PC-3 (cell line): ENCODE data around the gene TUBGCP3. TPM values are rescaled to one million over a fixed set of nuclear protein-coding genes. Genes with fewer than 3 reads are reported as not detected.
"Not testable (repeated sequence)": the region's sequence is repeated elsewhere in the genome, so short reads cannot be mapped to it uniquely, and the experiment has no call there.

ENCODE experiments used
- ATAC-seq: fragments of 200-7000 bp; cut with Tn5 transposase; 2 replicates; pipeline ENCODE4 v1.9.1; 2020; ENCODE audit warnings: mild to moderate bottlenecking, moderate library complexity
- BruUV-seq: library from RNA; stranded (reverse); fragments of 400-500 nt; replicated peaks from 2 replicates; lab custom pipeline; 2021; lab: Mats Ljungman, UMichigan
- CTCF ChIA-PET: fragments of 300-600 bp; sonication (Branson Sonifier 250); formaldehyde crosslinking; loops from one replicate; lab custom pipeline; 2022; ENCODE audit warnings: antibody characterized with exemption; lab: Charles Lee
- POLR2A ChIA-PET: fragments of 300-600 bp; sonication (Branson Sonifier 250); formaldehyde crosslinking; loops from one replicate; lab custom pipeline; 2022; ENCODE audit warnings: antibody characterized with exemption; ENCODE audit not compliant: unreplicated experiment; lab: Charles Lee
- DNase-seq: peaks from one replicate; pipeline ENCODE4 v3.0.0-alpha.2; 2015
- H2AFZ ChIP-seq: fragments of 300-600 bp; sonication (generic); 2 replicates; pipeline ENCODE4 v1.6.0; 2016; ENCODE audit warnings: antibody characterized with exemption, low read length
- H3F3A ChIP-seq: fragments of 300-600 bp; sonication (generic); one replicate; pipeline ENCODE4 v1.6.0; 2017; ENCODE audit warnings: antibody characterized with exemption, low read length, control low read depth, mild to moderate bottlenecking; ENCODE audit not compliant: unreplicated experiment
- H3K27ac ChIP-seq: fragments of 300-600 bp; sonication (generic); 2 replicates; pipeline ENCODE4 v1.5.1; 2016; ENCODE audit warnings: mild to moderate bottlenecking, low read length
- H3K27me3 ChIP-seq: fragments of 300-600 bp; sonication (generic); 2 replicates; pipeline ENCODE4 v1.6.1; 2016; ENCODE audit warnings: low read length, mixed read lengths
- H3K36me3 ChIP-seq: fragments of 300-600 bp; sonication (generic); 2 replicates; pipeline ENCODE4 v1.6.1; 2016; ENCODE audit warnings: low read depth, mixed run types, low read length, mixed read lengths
- H3K4me1 ChIP-seq: fragments of 300-600 bp; sonication (generic); 2 replicates; pipeline ENCODE4 v1.5.1; 2016; ENCODE audit warnings: low read length; ENCODE audit not compliant: insufficient read depth
- H3K4me2 ChIP-seq: fragments of 300-600 bp; sonication (generic); 2 replicates; pipeline ENCODE4 v1.6.0; 2016; ENCODE audit warnings: low read length
- H3K4me3 ChIP-seq: fragments of 300-600 bp; sonication (generic); 2 replicates; pipeline ENCODE4 v1.5.1; 2016; ENCODE audit warnings: mild to moderate bottlenecking, low read length, mixed read lengths
- H3K79me2 ChIP-seq: fragments of 300-600 bp; sonication (generic); 2 replicates; pipeline ENCODE4 v1.6.1; 2017; ENCODE audit warnings: low read length, mixed read lengths
- H3K9ac ChIP-seq: fragments of 300-600 bp; sonication (generic); 2 replicates; pipeline ENCODE4 v1.6.0; 2016; ENCODE audit warnings: mild to moderate bottlenecking, low read length
- H3K9me2 ChIP-seq: fragments of 300-600 bp; sonication (generic); replicated peaks from 2 replicates; pipeline ENCODE4 v1.6.1; 2016; ENCODE audit warnings: mixed run types, low read length, mixed read lengths
- H3K9me3 ChIP-seq: fragments of 300-600 bp; sonication (generic); 2 replicates; pipeline ENCODE4 v1.6.1; 2016; ENCODE audit warnings: low read length, mixed read lengths
- H4K20me1 ChIP-seq: fragments of 300-600 bp; sonication (generic); 2 replicates; pipeline ENCODE4 v1.6.1; 2016; ENCODE audit warnings: low read length, mixed read lengths
- CTCF ChIP-seq: fragments of 300-600 bp; sonication (generic); conservative IDR thresholded peaks from 2 replicates; pipeline ENCODE4 v1.5.1; 2017; ENCODE audit warnings: antibody characterized with exemption, low read depth, mild to moderate bottlenecking, low read length
- EZH2 ChIP-seq: fragments of 300-600 bp; sonication (generic); IDR thresholded peaks from one replicate; pipeline ENCODE4 v1.6.1; 2017; ENCODE audit warnings: antibody characterized with exemption, mild to moderate bottlenecking, low read length; ENCODE audit not compliant: unreplicated experiment
- EZH2phosphoT487 ChIP-seq: fragments of 300-600 bp; sonication (generic); IDR thresholded peaks from 2 replicates; pipeline ENCODE4 v1.6.1; 2018; ENCODE audit warnings: mild to moderate bottlenecking, antibody characterized with exemption, low read length, borderline replicate concordance
- intact Hi-C: fragments of 100-400 bp; cut with micrococcal nuclease; formaldehyde crosslinking; loops from 2 replicates; pipeline ENCODE4 v1.9.0; 2023
- total RNA-seq: library from RNA; depleted of rRNA; stranded (reverse); fragments of >200 nt; gene quantifications from 2 replicates; pipeline ENCODE4 v1.2.3, GENCODE V29; 2014

Gene TUBGCP3
- total RNA-seq, 1 experiment from 2014 or later: 25.8 TPM

GRCh38 chr13:112495465-112495864 lies 92.5 kb downstream of the TUBGCP3 start:
- Histone ChIP-seq H3K27me3 (no peaks in the 10 kb centered on the region), H3K27ac (no peak overlapping the region), H2AFZ (no peak overlapping the region), H3K4me1 (no peaks in the 10 kb centered on the region), H3K9me2 (no peaks in the 10 kb centered on the region), H3K4me2 (no peak overlapping the region), H3K4me3 (no peak overlapping the region), H3K9ac (no peak overlapping the region), H3K36me3 (peaks cover 9% of the 10 kb centered on the region; the same call in 1 of the 2 replicates), H3K79me2 (no peaks in the 10 kb centered on the region), H4K20me1 (no peaks in the 10 kb centered on the region), H3K9me3 (no peaks in the 10 kb centered on the region), H3F3A (no peaks in the 10 kb centered on the region)
- TF ChIP-seq EZH2phosphoT487 (no peak), EZH2 (no peak), CTCF (no peak)
- ChIA-PET POLR2A (no interaction called here), CTCF (no interaction called here)
- DNase-seq: no peak
- no peak for ATAC-seq
- no TSS peak for BruUV-seq
- intact Hi-C loops: no loop called here

DNA sequence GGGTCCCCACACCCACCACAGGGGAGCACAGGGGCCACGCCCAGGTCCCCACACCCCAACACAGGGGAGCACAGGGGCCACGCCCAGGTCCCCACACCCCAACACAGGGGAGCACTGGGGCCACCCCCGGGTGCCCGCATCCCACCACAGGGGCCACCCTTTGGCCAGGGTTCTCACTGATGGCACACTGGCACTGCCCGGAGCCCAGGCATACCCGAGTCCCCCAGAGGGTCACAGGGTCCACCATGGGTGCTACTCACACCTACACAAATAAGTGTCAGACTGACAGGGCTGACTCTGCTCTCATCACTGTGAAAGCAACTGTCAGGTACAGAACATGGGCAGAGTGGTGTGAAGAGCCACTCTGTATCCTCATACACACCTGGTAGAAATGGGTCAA lies 98.8 kb downstream of the TUBGCP3 start:
- BruUV-seq: no TSS peak
- Histone ChIP-seq H3F3A (no peaks in the 10 kb centered on the region), H2AFZ (no peak overlapping the region), H3K9ac (no peak overlapping the region), H3K9me2 (no peaks in the 10 kb centered on the region), H3K9me3 (no peaks in the 10 kb centered on the region), H3K4me2 (no peak overlapping the region), H3K27ac (no peak overlapping the region), H3K4me3 (no peak overlapping the region), H3K27me3 (no peaks in the 10 kb centered on the region), H4K20me1 (no peaks in the 10 kb centered on the region), H3K36me3 (no peaks in the 10 kb centered on the region), H3K4me1 (no peaks in the 10 kb centered on the region), H3K79me2 (no peaks in the 10 kb centered on the region)
- POLR2A ChIA-PET: no interaction called here
- CTCF ChIA-PET: no interaction called here
- intact Hi-C loops: no loop called here
- no peak for DNase-seq
- TF ChIP-seq EZH2phosphoT487 (no peak), CTCF (no peak), EZH2 (no peak)
- no peak for ATAC-seq

- DNase-seq, H3K9me3 ChIP-seq, intact Hi-C loops, H3K27me3 ChIP-seq, H3K4me3 ChIP-seq, H3K27ac ChIP-seq, H3K79me2 ChIP-seq, H3K9ac ChIP-seq, POLR2A ChIA-PET, H4K20me1 ChIP-seq, H3K4me1 ChIP-seq, BruUV-seq, H3K36me3 ChIP-seq, H2AFZ ChIP-seq, H3F3A ChIP-seq, H3K4me2 ChIP-seq, CTCF ChIA-PET, ATAC-seq, H3K9me2 ChIP-seq: not testable (repeated sequence)
Observed at GRCh38 chr13:112488343-112489050, 99.5 kb downstream of the TUBGCP3 start.
